Measurements from ENCODE around the gene MEN1.

MEN1 gene

GRCh38 chr11:64757549-64758329, 52.6 kb downstream of the MEN1 start:
- Histone ChIP-seq H3K4me1 (ENCODE audit: control insufficient read depth, insufficient read depth, low read length) (peaks cover 5% of the 10 kb centered on the region), H3K4me3 (ENCODE audit: low read length) (no peak overlapping the region), H3K27me3 (ENCODE audit: control insufficient read depth, insufficient read depth, low read length) (no peaks in the 10 kb centered on the region), H3K9ac (ENCODE audit: low read length) (no peak overlapping the region), H3K36me3 (ENCODE audit: control insufficient read depth, insufficient read depth, low read length) (no peaks in the 10 kb centered on the region), H3K9me3 (ENCODE audit: control insufficient read depth, low read length) (no peaks in the 10 kb centered on the region)

- no peaks in the 10 kb centered on the region for H3K27me3 ChIP-seq (ENCODE audit: control insufficient read depth, insufficient read depth, low read length)
- no peak overlapping the region for H3K9ac ChIP-seq (ENCODE audit: low read length)
- H3K9me3 ChIP-seq (ENCODE audit: control insufficient read depth, low read length): no peaks in the 10 kb centered on the region
- H3K4me1 ChIP-seq (ENCODE audit: control insufficient read depth, insufficient read depth, low read length): peaks cover 5% of the 10 kb centered on the region
- no peak overlapping the region for H3K4me3 ChIP-seq (ENCODE audit: low read length)
- no peaks in the 10 kb centered on the region for H3K36me3 ChIP-seq (ENCODE audit: control insufficient read depth, insufficient read depth, low read length)
These were observed 54.5 kb downstream of the MEN1 start for GRCh38 chr11:64755681-64756361.

GRCh38 chr11:64754919-64755662, 55.3 kb downstream of the MEN1 start:
- Histone ChIP-seq H3K9ac (ENCODE audit: low read length) (no peak overlapping the region), H3K36me3 (ENCODE audit: control insufficient read depth, insufficient read depth, low read length) (no peaks in the 10 kb centered on the region), H3K4me1 (ENCODE audit: control insufficient read depth, insufficient read depth, low read length) (peaks cover 5% of the 10 kb centered on the region), H3K27me3 (ENCODE audit: control insufficient read depth, insufficient read depth, low read length) (no peaks in the 10 kb centered on the region), H3K9me3 (ENCODE audit: control insufficient read depth, low read length) (no peaks in the 10 kb centered on the region), H3K4me3 (ENCODE audit: low read length) (no peak overlapping the region)

- H3K9ac ChIP-seq (ENCODE audit: low read length): no peak overlapping the region
- H3K36me3 ChIP-seq (ENCODE audit: control insufficient read depth, insufficient read depth, low read length): no peaks in the 10 kb centered on the region
- peaks cover 1% of the 10 kb centered on the region for H3K4me1 ChIP-seq (ENCODE audit: control insufficient read depth, insufficient read depth, low read length)
These were observed 56.0 kb downstream of the MEN1 start for GRCh38 chr11:64754124-64754918.

More at GRCh38 chr11:64754124-64754918, 56.0 kb downstream of the MEN1 start:
- Histone ChIP-seq H3K27me3 (ENCODE audit: control insufficient read depth, insufficient read depth, low read length) (no peaks in the 10 kb centered on the region), H3K9me3 (ENCODE audit: control insufficient read depth, low read length) (no peaks in the 10 kb centered on the region), H3K4me3 (ENCODE audit: low read length) (no peak overlapping the region)

Data from mucosa of stomach (tissue), 1 donor.